Stimulated activated naive CD8-positive, alpha-beta T cell treated with anti-CD3 and anti-CD28 coated beads, Interleukin-15, amount 100 ng/mL, for 72 hours (primary cell): Measurements from ENCODE around the gene EIF4G1.

Source experiments
- ATAC-seq: fragments of 150-1000 bp; cut with Tn5 transposase; 2 replicates; pipeline ENCODE4 v1.10.0; 2021; ENCODE audit warnings: mild to moderate bottlenecking, moderate library complexity
- DNase-seq, 2 donors: peaks; one replicate each; pipeline ENCODE4 v3.0.0; 2021 to 2022
- H3K27ac Mint-ChIP-seq, 2 donors: one replicate each; pipeline ENCODE4 v1.8.0; 2022; ENCODE audit warnings: mild to moderate bottlenecking in 2 of 2, mixed read lengths in 2 of 2, moderate library complexity in 2 of 2
- H3K27me3 Mint-ChIP-seq: one replicate; pipeline ENCODE4 v1.8.0; 2022; ENCODE audit warnings: mixed read lengths
- H3K4me1 Mint-ChIP-seq: one replicate; pipeline ENCODE4 v1.8.0; 2022; ENCODE audit warnings: mild to moderate bottlenecking, mixed read lengths
- H3K4me3 Mint-ChIP-seq, 2 donors: one replicate each; pipeline ENCODE4 v1.8.0; 2022; ENCODE audit warnings: mild to moderate bottlenecking in 2 of 2, mixed read lengths in 2 of 2, moderate library complexity in 1 of 2
- H3K9me3 Mint-ChIP-seq, 2 donors: one replicate each; pipeline ENCODE4 v1.8.0; 2022; ENCODE audit warnings: mixed read lengths in 2 of 2

Gene EIF4G1

GRCh38 chr3:184298759-184299487, 15.5 kb upstream of the EIF4G1 start, which contains the start of gene PSMD2:
TSS of gene PSMD2 (plus strand) at chr3:184299241. CDS start at chr3:184299267, 26 bp downstream.
- Mint-ChIP-seq H3K27ac (peak within 1 kb of the TSS; percentile 91 to 99), H3K27me3 (no peaks in the 10 kb centered on the region), H3K4me1 (peaks cover 24% of the 10 kb centered on the region), H3K4me3 (peak within 1 kb of the TSS; percentile 86 to 89), H3K9me3 (no peaks in the 10 kb centered on the region)
- ATAC-seq, result peak; percentile 98
- DNase-seq, result peak; percentile 97

- DNase-seq (no peak), ATAC-seq (no peak)
- Mint-ChIP-seq H3K4me3 (peak overlapping the region; percentile 86 to 89), H3K27ac (peak overlapping the region; percentile 86 to 99), H3K4me1 (peaks cover 28% of the 10 kb centered on the region), H3K9me3 (no peaks in the 10 kb centered on the region), H3K27me3 (no peaks in the 10 kb centered on the region)
Measured at GRCh38 chr3:184299488-184300377, 14.7 kb upstream of the EIF4G1 start.

- H3K4me3 Mint-ChIP-seq, result peak overlapping the region; percentile 86 to 89
- DNase-seq (no peak), ATAC-seq (no peak)
- H3K9me3 Mint-ChIP-seq, result no peaks in the 10 kb centered on the region
- peaks cover 28% of the 10 kb centered on the region for H3K4me1 Mint-ChIP-seq
- H3K27ac Mint-ChIP-seq, result no peak overlapping the region
- H3K27me3 Mint-ChIP-seq, result no peaks in the 10 kb centered on the region
Measured at GRCh38 chr3:184300378-184300720, 14.1 kb upstream of the EIF4G1 start.

- no peaks in the 10 kb centered on the region for H3K27me3 Mint-ChIP-seq
- no peaks in the 10 kb centered on the region for H3K9me3 Mint-ChIP-seq
- DNase-seq, result no peak
- no peak overlapping the region for H3K27ac Mint-ChIP-seq
- H3K4me3 Mint-ChIP-seq, result no peak overlapping the region
- peaks cover 27% of the 10 kb centered on the region for H3K4me1 Mint-ChIP-seq
- peak; percentile 71 for ATAC-seq
Measured at GRCh38 chr3:184305577-184305976, 8.8 kb upstream of the EIF4G1 start.

- no peak for ATAC-seq
- H3K9me3 Mint-ChIP-seq, result no peaks in the 10 kb centered on the region
- peaks cover 18% of the 10 kb centered on the region for H3K4me1 Mint-ChIP-seq
- H3K4me3 Mint-ChIP-seq, result no peak overlapping the region
- no peak for DNase-seq
- no peaks in the 10 kb centered on the region for H3K27me3 Mint-ChIP-seq
- no peak overlapping the region for H3K27ac Mint-ChIP-seq
Measured at GRCh38 chr3:184306341-184306972, 7.9 kb upstream of the EIF4G1 start.

- Mint-ChIP-seq H3K27ac (no peak overlapping the region), H3K27me3 (no peaks in the 10 kb centered on the region), H3K4me1 (peaks cover 15% of the 10 kb centered on the region), H3K9me3 (no peaks in the 10 kb centered on the region), H3K4me3 (no peak overlapping the region)
- ATAC-seq, result no peak
- no peak for DNase-seq
Measured at GRCh38 chr3:184307915-184308314, 6.5 kb upstream of the EIF4G1 start.

- no peaks in the 10 kb centered on the region for H3K27me3 Mint-ChIP-seq
- no peak for ATAC-seq
- no peak for DNase-seq
- H3K4me1 Mint-ChIP-seq, result peaks cover 15% of the 10 kb centered on the region
- no peak overlapping the region for H3K4me3 Mint-ChIP-seq
- H3K27ac Mint-ChIP-seq, result no peak overlapping the region
- H3K9me3 Mint-ChIP-seq, result no peaks in the 10 kb centered on the region
Measured at GRCh38 chr3:184308744-184309143, 5.7 kb upstream of the EIF4G1 start.

- Mint-ChIP-seq H3K9me3 (no peaks in the 10 kb centered on the region), H3K4me1 (peaks cover 20% of the 10 kb centered on the region), H3K27ac (no peak overlapping the region), H3K27me3 (no peaks in the 10 kb centered on the region), H3K4me3 (no peak overlapping the region)
- ATAC-seq, result no peak
- DNase-seq, result no peak
Measured at GRCh38 chr3:184311633-184312032, 2.8 kb upstream of the EIF4G1 start.

- Mint-ChIP-seq H3K4me3 (peak overlapping the region; percentile 74 to 89), H3K4me1 (peaks cover 42% of the 10 kb centered on the region), H3K27me3 (no peaks in the 10 kb centered on the region), H3K9me3 (no peaks in the 10 kb centered on the region), H3K27ac (peak overlapping the region; percentile 94 to 95)
- peak; percentile 67 for ATAC-seq
- peak; percentile 55 to 62 for DNase-seq
Measured at GRCh38 chr3:184314700-184315542, 515 bp downstream of the EIF4G1 start.

- ATAC-seq (peak; percentile 10), DNase-seq (no peak)
- Mint-ChIP-seq H3K4me3 (peak overlapping the region; percentile 67 to 78), H3K27ac (peak overlapping the region; percentile 71 to 94), H3K27me3 (no peaks in the 10 kb centered on the region), H3K4me1 (peaks cover 42% of the 10 kb centered on the region), H3K9me3 (no peaks in the 10 kb centered on the region)
Measured at GRCh38 chr3:184315543-184315867, 1.1 kb downstream of the EIF4G1 start.

- Mint-ChIP-seq H3K9me3 (no peaks in the 10 kb centered on the region), H3K4me3 (peak overlapping the region; percentile 67 to 78), H3K27ac (peak overlapping the region; percentile 71 to 94), H3K27me3 (no peaks in the 10 kb centered on the region), H3K4me1 (peaks cover 42% of the 10 kb centered on the region)
- peak; percentile 2 for ATAC-seq
- DNase-seq, result no peak
Measured at GRCh38 chr3:184315871-184316661, 1.7 kb downstream of the EIF4G1 start.

- ATAC-seq (no peak), DNase-seq (no peak)
- peak overlapping the region; percentile 67 to 78 for H3K4me3 Mint-ChIP-seq
- H3K4me1 Mint-ChIP-seq, result peaks cover 47% of the 10 kb centered on the region
- H3K27me3 Mint-ChIP-seq, result no peaks in the 10 kb centered on the region
- H3K27ac Mint-ChIP-seq, result peak overlapping the region; percentile 71 to 90
- no peaks in the 10 kb centered on the region for H3K9me3 Mint-ChIP-seq
Measured at GRCh38 chr3:184316792-184317191, 2.4 kb downstream of the EIF4G1 start.

- Mint-ChIP-seq H3K4me1 (peaks cover 51% of the 10 kb centered on the region), H3K4me3 (peak overlapping the region; percentile 55 to 78), H3K27ac (peak overlapping the region; percentile 24 to 86)
Measured at GRCh38 chr3:184317201-184317600, 2.8 kb downstream of the EIF4G1 start.

GRCh38 chr3:184320104-184320445, 5.7 kb downstream of the EIF4G1 start:
- Mint-ChIP-seq H3K4me3 (no peak overlapping the region), H3K9me3 (no peaks in the 10 kb centered on the region), H3K27ac (peak overlapping the region; percentile 43 to 55), H3K27me3 (no peaks in the 10 kb centered on the region), H3K4me1 (peaks cover 77% of the 10 kb centered on the region)
- DNase-seq, result peak in 1 of 2 donors; percentile 30
- ATAC-seq, result peak; percentile 57

More at GRCh38 chr3:184317201-184317600, 2.8 kb downstream of the EIF4G1 start:
- H3K27me3 Mint-ChIP-seq, result no peaks in the 10 kb centered on the region
- no peaks in the 10 kb centered on the region for H3K9me3 Mint-ChIP-seq
- DNase-seq, result no peak
- ATAC-seq, result no peak
